Raji (cell line): ENCODE data around the gene ZFC3H1.

Experiments used
- POLR2A ChIP-seq: IDR thresholded peaks from 2 replicates; pipeline ENCODE4 v1.6.1; 2011; ENCODE audit warnings: low read depth, low read length, control low read depth; ENCODE audit not compliant: insufficient read depth

ZFC3H1 gene

DNA sequence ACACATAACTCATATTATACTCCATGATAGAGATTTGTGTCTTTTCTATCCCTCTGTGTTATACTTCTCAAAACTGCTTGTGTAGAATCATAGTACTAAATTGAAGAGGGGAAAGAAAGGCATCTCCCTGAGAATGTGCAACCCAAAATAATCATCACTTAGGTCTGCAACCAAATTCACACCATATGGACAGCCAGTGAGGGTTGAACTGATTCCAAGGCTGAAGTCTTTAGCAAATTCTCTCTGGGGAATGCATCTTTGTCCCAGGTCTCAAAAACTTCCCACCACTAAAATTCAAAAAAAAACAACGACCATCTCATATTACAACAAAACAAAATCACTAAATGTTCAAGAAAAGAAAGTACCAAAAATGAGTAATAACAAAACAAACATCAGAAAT, 11.0 kb downstream of the ZFC3H1 start:
- no peak for TF ChIP-seq POLR2A

DNA sequence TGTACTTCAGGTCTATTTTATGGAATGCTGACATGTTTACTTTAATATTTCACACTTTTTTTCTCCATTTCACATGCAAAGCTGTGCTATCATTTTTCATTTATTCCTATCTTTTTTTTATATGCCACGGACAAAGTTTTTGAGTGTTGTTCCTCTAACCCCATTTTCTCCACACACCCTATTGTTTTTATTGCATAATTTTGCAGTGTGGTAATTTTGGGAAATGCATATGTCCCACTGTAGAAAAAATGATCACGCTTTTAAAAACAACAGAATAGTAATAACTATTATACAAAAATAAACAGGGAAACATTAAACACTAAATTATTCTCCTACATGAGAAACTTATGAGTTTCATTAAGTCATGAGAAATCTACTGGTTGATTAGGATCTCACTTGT, 14.2 kb downstream of the ZFC3H1 start:
- no peak for TF ChIP-seq POLR2A

DNA sequence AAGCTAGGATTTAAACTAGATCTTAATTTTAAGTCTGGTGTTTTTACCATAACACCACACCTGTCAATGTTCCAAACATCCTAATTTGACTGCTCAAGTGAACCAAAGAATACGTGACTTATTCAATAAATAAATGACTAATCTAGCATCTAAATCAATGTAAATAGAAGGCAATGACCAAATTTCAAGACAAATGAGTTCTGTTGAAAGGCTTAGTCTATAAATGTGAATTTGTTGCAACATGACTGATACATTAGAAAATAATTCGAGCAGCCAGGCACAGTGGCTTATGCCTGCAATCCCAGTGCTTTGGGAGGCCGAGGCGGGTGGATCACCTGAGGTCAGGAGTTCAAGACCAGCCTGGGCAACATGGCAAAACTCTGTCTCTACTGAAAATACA, 15.1 kb downstream of the ZFC3H1 start:
- no peak for TF ChIP-seq POLR2A

DNA sequence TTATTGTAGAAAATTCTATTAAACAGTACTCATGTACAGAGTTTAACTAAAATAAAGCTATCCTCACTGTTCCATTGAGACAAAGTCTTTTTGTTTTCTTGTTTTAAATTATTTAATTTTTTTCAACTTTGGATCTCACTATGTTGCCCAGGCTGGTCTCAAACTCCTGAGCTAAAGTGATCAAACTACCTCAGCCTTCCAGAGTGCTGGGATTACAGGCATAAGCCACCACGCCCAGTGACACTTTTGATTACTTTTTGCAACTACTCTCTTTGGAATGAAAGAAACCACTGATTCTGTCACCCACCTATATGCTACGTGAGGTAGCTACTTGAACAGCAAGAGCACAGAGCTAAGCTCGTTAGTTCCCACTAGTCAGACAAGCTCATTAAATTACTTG, 17.1 kb downstream of the ZFC3H1 start:
- no peak for TF ChIP-seq POLR2A

DNA sequence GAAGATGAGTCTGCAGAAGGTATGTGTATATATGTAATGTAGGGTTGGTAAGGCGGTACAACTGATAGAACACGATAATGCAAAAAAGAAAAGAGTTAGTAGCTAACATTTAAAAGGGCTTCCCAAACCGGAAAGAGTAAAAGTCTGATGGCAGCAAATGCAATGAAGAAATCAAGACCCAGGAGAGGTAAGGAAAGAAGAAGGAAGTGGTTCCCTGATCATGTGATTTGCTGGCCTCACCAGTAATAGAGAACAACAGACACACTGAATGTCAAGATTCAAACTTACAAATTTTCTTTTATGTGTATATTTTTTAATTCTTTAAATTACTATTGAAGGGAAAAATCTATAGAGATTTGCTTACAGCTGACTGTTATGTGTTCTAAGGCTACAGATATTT, 18.4 kb downstream of the ZFC3H1 start:
- TF ChIP-seq POLR2A, result no peak

DNA sequence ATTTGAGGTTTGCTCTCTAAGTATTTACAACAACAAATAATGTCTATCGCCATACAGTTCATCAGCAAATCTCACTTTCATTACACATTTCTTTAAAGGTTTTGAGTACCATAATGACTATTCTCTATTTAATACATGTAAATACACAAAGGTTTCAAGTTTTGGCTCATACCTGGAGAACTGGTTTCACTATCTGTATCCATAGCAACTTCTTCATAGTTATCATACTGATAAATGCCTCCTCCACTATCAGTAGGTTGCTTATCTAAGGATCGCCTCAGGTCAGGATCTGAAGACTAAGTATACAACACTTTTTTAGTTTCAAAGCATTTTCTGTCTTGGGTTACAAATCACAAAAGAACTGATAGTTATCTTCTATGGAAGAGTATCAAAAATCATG, 21.4 kb downstream of the ZFC3H1 start:
- TF ChIP-seq POLR2A, result no peak

DNA sequence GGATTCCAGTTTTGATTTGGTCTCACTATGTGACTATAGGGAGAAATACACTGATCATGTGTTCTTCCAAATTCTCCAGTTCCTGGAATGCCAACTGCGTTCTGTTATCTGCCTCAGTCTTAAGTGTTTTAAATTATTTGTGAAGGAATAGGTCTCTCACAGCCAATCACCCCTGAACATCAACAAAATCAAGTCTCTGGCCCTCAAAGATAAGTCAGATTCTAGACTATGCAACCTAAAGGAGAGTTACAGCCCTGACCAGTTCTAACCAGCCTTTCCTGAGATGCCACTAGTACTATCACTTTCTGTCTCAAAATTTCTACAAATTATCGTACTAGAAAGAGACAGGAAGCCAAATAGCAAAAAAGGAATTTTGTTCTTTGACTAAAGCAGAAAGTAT, 22.3 kb downstream of the ZFC3H1 start:
- no peak for TF ChIP-seq POLR2A

DNA sequence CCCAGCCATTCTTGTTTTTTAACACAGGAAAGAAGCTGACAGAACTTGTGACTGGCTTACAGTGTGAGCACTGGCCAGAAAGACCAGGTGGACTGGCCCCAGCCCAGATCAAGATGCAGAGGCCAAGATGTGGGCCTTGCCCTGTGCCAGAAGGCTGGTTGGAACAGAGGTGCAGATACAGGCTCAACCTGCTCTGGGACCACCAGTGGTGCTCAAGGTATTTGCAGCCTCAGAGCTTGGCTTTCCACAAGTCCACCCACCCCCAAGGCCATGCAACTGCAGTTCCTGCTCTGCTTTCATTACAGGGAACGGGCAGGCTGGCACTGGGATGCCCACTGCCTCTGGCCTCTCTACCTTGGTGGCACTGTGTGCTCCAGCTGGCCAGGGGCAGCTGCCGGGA, 23.3 kb downstream of the ZFC3H1 start:
- TF ChIP-seq POLR2A, result no peak

DNA sequence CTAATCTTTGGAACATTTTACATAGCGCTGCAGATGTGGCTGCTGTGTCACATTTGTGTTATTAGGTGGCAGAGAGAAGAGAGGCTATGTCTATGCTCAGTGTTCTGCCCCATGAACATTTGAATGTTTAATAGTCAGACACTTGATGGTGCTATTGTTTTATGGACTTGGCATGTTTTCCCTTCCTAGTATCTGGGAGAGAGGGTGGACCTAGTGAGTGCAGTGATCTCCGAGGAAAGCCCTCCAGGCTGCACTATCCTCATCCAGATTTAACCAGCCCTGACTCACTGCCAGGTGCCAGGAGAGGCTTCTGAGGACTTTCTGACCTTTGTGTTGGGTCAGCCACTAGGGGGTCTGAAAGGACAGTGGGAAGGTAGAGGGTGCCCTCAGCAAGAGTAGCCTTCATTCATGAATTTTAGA, 24.3 kb downstream of the ZFC3H1 start:
- no peak for TF ChIP-seq POLR2A

DNA sequence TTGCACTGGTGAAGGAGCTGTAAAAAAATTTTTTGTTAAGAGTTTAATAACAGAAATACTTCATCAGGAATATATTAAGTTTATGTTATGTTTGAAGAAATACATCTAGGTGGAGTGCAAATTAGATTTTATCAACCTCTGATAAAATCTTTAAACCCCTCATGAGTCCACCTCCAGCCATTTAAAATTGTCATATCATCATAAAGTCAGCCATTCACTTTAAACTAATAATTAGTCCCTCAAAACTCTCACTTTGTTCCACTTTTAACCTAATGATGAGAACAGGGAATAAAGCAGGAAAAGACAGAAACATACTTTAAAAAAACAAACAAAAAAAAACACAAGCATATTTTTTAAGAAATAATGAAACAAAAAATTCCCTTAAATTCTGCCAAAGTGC, 25.1 kb downstream of the ZFC3H1 start:
- no peak for TF ChIP-seq POLR2A

DNA sequence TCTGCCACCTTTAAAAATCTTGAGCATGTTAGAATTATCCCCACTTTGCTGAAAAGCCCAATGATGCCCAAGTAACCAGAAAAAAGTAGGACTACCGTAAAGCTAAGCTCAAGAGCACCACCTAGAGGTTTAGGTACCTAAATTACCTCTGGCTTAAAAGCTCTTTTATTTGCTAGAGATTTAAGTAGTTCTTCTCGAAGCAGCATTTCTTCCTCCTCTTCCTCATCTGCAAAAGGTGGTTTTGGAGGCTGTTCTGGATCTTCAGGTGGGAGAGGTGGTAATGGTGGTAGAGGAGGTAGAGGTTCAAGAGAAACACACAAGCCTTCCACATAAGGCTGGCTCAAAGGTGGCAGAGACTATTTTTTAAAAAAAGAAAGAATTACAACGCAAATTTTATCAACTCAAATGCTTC, 26.9 kb downstream of the ZFC3H1 start:
- no peak for TF ChIP-seq POLR2A

DNA sequence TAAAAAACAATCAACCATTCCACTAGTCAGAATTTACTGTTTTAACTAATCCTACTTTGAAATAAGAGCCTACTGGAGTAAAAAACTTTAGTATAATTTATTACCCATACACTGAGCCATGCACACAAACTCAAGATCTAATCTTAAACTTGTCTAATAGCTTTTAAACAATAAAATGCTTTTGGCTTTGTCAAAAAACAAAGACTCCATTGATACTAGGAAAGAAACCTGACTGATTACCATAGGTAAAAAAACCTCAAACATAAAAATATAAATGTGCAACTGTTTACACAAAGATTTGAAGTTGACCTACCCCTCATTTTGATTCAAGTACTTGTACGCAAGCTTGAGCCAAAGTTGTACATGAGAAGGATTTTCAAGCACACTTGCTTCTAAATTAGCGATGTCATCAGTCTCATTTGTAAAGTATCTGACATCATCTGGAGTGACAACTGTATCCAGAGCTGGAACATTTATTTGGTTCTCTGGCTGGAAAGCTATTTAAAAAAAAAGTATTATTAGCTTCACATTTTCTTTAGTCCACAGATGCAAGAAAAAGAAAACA, 36.1 kb downstream of the ZFC3H1 start:
- TF ChIP-seq POLR2A, result no peak

DNA sequence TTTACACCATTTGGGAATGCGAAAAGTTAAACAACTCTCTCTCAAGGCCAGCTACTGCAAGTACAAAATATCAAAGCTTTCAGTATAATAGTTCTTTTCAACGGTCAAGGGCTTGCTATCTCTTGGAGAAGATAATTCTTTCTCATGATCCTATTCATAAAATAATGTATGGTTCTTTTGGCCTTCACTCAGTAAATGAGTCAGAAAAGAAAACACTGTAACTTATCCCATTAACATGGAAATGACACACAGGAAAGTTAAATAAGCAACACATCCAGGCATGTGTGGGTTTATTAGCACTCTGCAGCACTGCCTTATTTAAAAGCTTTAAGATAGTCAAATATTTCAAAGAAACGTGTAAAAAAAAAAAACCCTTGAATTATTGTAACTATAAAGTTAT, 36.9 kb downstream of the ZFC3H1 start:
- no peak for TF ChIP-seq POLR2A

DNA sequence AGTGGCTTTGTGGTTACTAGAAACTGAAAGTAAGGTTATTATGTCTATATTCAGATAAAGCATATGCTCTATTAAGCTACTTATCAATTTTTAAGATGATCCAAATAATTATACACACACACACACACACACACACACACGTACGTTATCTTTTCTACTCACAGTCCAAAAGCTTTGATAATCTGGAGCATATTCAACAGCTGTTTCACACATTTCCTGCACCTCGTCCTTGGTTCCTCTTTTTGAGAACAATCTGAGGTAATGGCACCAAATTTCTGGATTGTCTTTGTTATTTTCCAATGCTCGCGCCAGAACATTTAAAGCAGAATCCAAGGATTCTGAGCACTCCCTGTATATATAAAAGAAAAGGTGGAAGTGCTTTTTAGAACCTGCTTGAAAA, 37.5 kb downstream of the ZFC3H1 start:
- TF ChIP-seq POLR2A, result no peak

DNA sequence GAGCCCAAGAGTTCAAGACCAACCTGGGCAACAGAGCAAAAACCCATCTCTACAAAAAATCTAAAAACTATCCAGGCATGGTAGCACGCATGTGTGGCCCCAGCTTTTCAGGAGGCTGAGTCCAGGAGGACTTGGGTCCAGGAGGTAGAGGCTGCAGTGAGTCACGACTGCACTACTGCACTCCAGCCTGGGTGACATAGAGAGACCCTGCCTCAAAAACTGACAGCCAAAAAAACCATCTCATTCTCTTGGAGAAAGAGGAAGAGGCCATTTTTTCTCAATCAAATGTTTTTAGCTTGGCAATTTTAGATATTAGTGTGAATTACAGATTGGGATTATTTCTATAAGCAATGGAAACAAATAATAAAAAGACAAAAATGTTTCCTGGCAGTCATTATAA, 38.2 kb downstream of the ZFC3H1 start:
- no peak for TF ChIP-seq POLR2A

DNA sequence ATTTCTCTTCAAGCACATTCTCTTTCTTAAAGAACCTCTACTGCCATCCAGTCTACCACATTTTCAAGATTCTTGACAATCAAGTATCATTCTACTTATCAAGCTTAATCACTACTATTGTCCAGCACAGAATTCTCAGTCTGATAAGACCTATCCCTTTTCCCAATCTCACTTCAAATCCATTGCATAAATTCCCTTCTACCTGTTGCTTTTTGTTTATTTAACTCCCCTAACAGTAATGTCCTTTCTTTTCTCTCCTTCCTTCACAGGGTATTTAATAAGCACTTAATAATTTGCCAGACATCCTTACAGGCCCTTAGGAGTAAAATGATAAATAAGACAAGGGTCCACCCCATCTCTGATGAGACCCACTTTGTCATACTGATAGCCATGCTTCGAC, 41.7 kb downstream of the ZFC3H1 start:
- TF ChIP-seq POLR2A, result no peak

DNA sequence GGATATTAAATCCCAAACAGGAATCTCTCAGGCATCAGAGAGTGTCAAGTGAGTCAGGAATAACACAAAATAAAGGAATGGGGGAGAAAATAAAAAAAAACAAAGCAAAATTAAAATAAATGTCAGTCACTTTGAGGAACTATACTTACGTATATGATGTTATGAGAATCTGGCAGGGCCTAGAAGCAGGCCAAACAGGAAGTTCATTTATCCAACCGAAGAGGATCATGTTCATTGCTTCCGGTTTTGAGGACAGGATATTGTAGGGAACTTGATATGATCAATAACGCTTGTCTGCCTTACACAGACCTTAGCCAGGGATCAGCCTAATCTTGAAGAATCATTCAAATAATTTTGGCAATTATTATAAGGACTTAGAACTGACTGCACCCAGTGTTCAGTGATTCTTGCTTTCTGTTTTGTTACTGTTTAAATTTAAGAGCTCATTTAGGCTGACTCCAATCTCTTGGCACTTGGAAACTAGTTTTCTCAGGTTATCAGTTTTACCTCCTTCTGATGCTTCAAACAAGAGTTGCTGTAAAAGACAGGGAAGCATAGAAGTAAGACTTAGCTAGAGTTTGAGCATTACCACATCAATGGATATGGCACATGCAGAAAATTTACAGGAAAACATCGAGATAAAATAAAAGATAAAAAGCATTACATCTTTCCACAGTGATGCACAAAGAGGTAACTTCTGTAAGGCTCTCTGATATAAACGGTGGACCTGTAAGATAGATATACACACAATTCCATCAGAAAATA, 53.4 kb downstream of the ZFC3H1 start:
- no peak for TF ChIP-seq POLR2A

DNA sequence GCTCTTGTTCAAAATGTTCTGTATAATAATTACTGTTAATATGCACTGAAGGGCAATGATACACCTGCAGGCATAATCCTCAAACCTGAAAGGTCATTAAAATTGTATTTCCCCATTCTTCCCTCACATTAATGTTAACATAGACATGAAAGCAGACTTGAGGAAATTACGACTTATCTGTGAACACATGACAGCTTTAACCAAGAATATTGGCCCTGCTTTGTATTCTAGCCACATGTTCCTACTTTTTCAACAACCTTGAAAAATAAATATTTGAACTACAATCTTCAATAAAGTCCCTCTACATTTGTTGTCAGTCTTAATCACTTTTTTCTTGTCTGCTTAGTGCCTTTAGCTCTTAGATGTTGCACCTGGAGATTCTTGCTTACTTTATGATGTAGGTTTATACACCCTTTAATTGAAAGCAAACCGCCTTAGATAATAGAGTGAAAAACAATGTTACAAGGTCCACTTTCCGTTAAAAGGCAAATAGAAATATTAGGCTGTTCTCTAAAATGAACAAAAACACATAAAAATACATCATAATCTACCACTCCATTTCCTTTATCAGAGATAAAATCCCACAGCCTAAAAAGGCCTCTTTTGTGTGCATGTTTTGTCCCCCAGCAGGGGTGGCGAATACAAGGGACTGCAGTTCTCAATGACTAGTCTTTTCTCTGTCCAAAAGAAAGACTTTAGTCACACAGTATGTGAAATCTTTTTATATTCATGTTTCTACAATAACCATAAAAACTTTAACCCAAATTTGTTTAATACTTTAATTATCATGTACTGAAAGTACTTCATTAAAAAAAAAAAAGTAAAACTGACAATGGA, 55.9 kb downstream of the ZFC3H1 start:
- no peak for TF ChIP-seq POLR2A
